IMR-90 (cell line): Measurements from ENCODE around the gene MYO1D. TPM values are rescaled to one million over a fixed set of nuclear protein-coding genes. Genes with fewer than 3 reads are reported as not detected.
A peak's percentile ranks its signal among the peaks of the same experiment; 100 is the strongest.

Experiments
- ATAC-seq: fragments of 200-7000 bp; cut with Tn5 transposase; 2 replicates; pipeline ENCODE4 v1.9.1; 2020; ENCODE audit warnings: low read depth, mild to moderate bottlenecking, moderate library complexity
- BruUV-seq: library from RNA; stranded (reverse); fragments of 400-500 nt; replicated peaks from 2 replicates; lab custom pipeline; 2021; lab: Mats Ljungman, UMichigan
- CTCF ChIA-PET: fragments of 300-600 bp; formaldehyde crosslinking; extraction: SDS; loops from one replicate; lab custom pipeline; 2021; ENCODE audit warnings: antibody characterized with exemption; lab: Yijun Ruan, JAX
- POLR2A ChIA-PET: fragments of 300-600 bp; sonication (Branson Sonifier 250); formaldehyde crosslinking; loops from one replicate; lab custom pipeline; 2022; ENCODE audit warnings: antibody characterized with exemption; ENCODE audit not compliant: unreplicated experiment; lab: Charles Lee
- DNase-seq: peaks from one replicate; pipeline ENCODE4 v3.0.0; 2013
- H2AFZ ChIP-seq: replicated peaks from 2 replicates; pipeline ENCODE3; 2013; ENCODE audit warnings: low read length, mild to moderate bottlenecking; ENCODE audit not compliant: poor library complexity
- H2AK5ac ChIP-seq: 2 replicates; pipeline ENCODE4 v1.6.1; 2013; ENCODE audit warnings: low read depth, low read length, inconsistent platforms
- H2AK9ac ChIP-seq: replicated peaks from 2 replicates; pipeline ENCODE3; 2013; ENCODE audit warnings: mild to moderate bottlenecking, low read depth, low read length, moderate library complexity; ENCODE audit not compliant: poor library complexity
- H2BK120ac ChIP-seq: 2 replicates; pipeline ENCODE4 v1.6.1; 2013; ENCODE audit warnings: low read depth, low read length, inconsistent platforms
- H2BK15ac ChIP-seq: 3 replicates; pipeline ENCODE4 v1.6.1; 2013; ENCODE audit warnings: low read depth, low read length, inconsistent platforms
- H2BK20ac ChIP-seq: 2 replicates; pipeline ENCODE4 v1.6.1; 2013; ENCODE audit warnings: low read depth, mild to moderate bottlenecking, inconsistent platforms, low read length, moderate library complexity
- H2BK5ac ChIP-seq: 2 replicates; pipeline ENCODE4 v1.6.1; 2013; ENCODE audit warnings: mild to moderate bottlenecking, low read depth, low read length, inconsistent platforms; ENCODE audit not compliant: poor library complexity, severe bottlenecking
- H3K14ac ChIP-seq: replicated peaks from 2 replicates; pipeline ENCODE4 v1.6.1; 2013; ENCODE audit warnings: low read depth, low read length, inconsistent platforms
- H3K18ac ChIP-seq: 2 replicates; pipeline ENCODE4 v1.6.1; 2013; ENCODE audit warnings: low read depth, low read length, control low read depth
- H3K23ac ChIP-seq: 2 replicates; pipeline ENCODE4 v1.6.1; 2013; ENCODE audit warnings: low read depth, low read length, inconsistent platforms
- H3K27ac ChIP-seq: 2 replicates; pipeline ENCODE4 v1.5.1; 2013; ENCODE audit warnings: mild to moderate bottlenecking, control low read depth, low read length; ENCODE audit not compliant: insufficient read depth
- H3K27me3 ChIP-seq: 2 replicates; pipeline ENCODE4 v1.6.1; 2013; ENCODE audit warnings: low read length; ENCODE audit not compliant: control insufficient read depth, insufficient read depth
- H3K36me3 ChIP-seq: 2 replicates; pipeline ENCODE4 v1.6.1; 2013; ENCODE audit warnings: low read length, mixed read lengths; ENCODE audit not compliant: control insufficient read depth, insufficient read depth
- H3K4ac ChIP-seq: 2 replicates; pipeline ENCODE4 v1.6.1; 2013; ENCODE audit warnings: low read depth, low read length, inconsistent platforms
- H3K4me1 ChIP-seq: 2 replicates; pipeline ENCODE4 v1.6.1; 2013; ENCODE audit warnings: low read length, mixed read lengths; ENCODE audit not compliant: control insufficient read depth, insufficient read depth
- H3K4me2 ChIP-seq: 2 replicates; pipeline ENCODE4 v1.6.1; 2013; ENCODE audit warnings: low read depth, mild to moderate bottlenecking, control low read depth, low read length, moderate library complexity
- H3K4me3 ChIP-seq: 2 replicates; pipeline ENCODE4 v1.5.1; 2013; ENCODE audit warnings: low read depth, mild to moderate bottlenecking, control low read depth, low read length, moderate library complexity; ENCODE audit not compliant: insufficient read depth
- H3K56ac ChIP-seq: 2 replicates; pipeline ENCODE4 v1.6.1; 2013; ENCODE audit warnings: low read length, inconsistent platforms; ENCODE audit not compliant: insufficient read depth; ENCODE audit errors: extremely low read depth
- H3K79me1 ChIP-seq, 2 experiments: 2 replicates each; pipeline ENCODE4 v1.6.1; 2013; ENCODE audit warnings: low read length in 2 of 2, inconsistent platforms in 1 of 2, low read depth in 1 of 2
- H3K9ac ChIP-seq: 2 replicates; pipeline ENCODE4 v1.6.1; 2013; ENCODE audit warnings: low read depth, low read length, control low read depth
- H3K9me1 ChIP-seq: 2 replicates; pipeline ENCODE4 v1.6.1; 2013; ENCODE audit warnings: low read length, inconsistent platforms; ENCODE audit not compliant: insufficient read depth
- H3K9me3 ChIP-seq: 2 replicates; pipeline ENCODE4 v1.6.1; 2013; ENCODE audit warnings: low read length; ENCODE audit not compliant: control insufficient read depth, insufficient read depth
- H4K20me1 ChIP-seq: 2 replicates; pipeline ENCODE4 v1.6.1; 2013; ENCODE audit warnings: low read length, inconsistent platforms; ENCODE audit not compliant: insufficient read depth
- H4K5ac ChIP-seq: 2 replicates; pipeline ENCODE4 v1.6.1; 2013; ENCODE audit warnings: mild to moderate bottlenecking, low read depth, low read length, control low read depth
- H4K8ac ChIP-seq, 2 experiments: 2 replicates each; pipeline ENCODE4 v1.6.1; 2013; ENCODE audit warnings: low read depth in 2 of 2, low read length in 2 of 2, control low read depth in 1 of 2, inconsistent platforms in 1 of 2
- H4K91ac ChIP-seq: 2 replicates; pipeline ENCODE4 v1.6.1; 2013; ENCODE audit warnings: low read depth, low read length, inconsistent platforms; ENCODE audit not compliant: insufficient read depth
- BHLHE40 ChIP-seq: fragments of 150-350 bp; IDR thresholded peaks from 2 replicates; pipeline ENCODE4 v1.6.1; 2016; ENCODE audit warnings: mild to moderate bottlenecking, low read depth, low read length
- CEBPB ChIP-seq: IDR thresholded peaks from 2 replicates; pipeline ENCODE4 v1.6.1; 2012; ENCODE audit warnings: low read depth, low read length, improper control_type of control experiment
- CHD1 ChIP-seq: IDR thresholded peaks from 2 replicates; pipeline ENCODE4 v1.6.1; 2012; ENCODE audit warnings: low read depth, low read length, improper control_type of control experiment
- CTCF ChIP-seq: conservative IDR thresholded peaks from 2 replicates; pipeline ENCODE4 v1.5.1; 2012; ENCODE audit warnings: mild to moderate bottlenecking, low read depth, low read length, improper control_type of control experiment
- FOS ChIP-seq: fragments of 150-350 bp; IDR thresholded peaks from 2 replicates; pipeline ENCODE4 v1.6.1; 2016; ENCODE audit warnings: low read depth, low read length
- MXI1 ChIP-seq: IDR thresholded peaks from 2 replicates; pipeline ENCODE4 v1.6.1; 2012; ENCODE audit warnings: low read depth, mild to moderate bottlenecking, low read length, moderate library complexity, borderline replicate concordance
- NFE2L2 ChIP-seq: fragments of 150-350 bp; IDR thresholded peaks from 2 replicates; pipeline ENCODE4 v1.6.1; 2016; ENCODE audit warnings: low read depth, mild to moderate bottlenecking, low read length
- POLR2A ChIP-seq: IDR thresholded peaks from 2 replicates; pipeline ENCODE4 v1.6.1; 2012; ENCODE audit warnings: mild to moderate bottlenecking, low read depth, low read length
- RAD21 ChIP-seq: IDR thresholded peaks from 2 replicates; pipeline ENCODE4 v1.6.1; 2012; ENCODE audit warnings: low read length, improper control_type of control experiment
- RFX5 ChIP-seq: IDR thresholded peaks from 2 replicates; pipeline ENCODE4 v1.8.0; 2012; ENCODE audit warnings: low read depth, mild to moderate bottlenecking, low read length, moderate library complexity
- SMC3 ChIP-seq: fragments of 150-350 bp; IDR thresholded peaks from 2 replicates; pipeline ENCODE4 v1.6.1; 2016; ENCODE audit warnings: low read depth, mild to moderate bottlenecking, antibody characterized with exemption, low read length, moderate library complexity
- USF2 ChIP-seq: fragments of 150-350 bp; IDR thresholded peaks from 2 replicates; pipeline ENCODE4 v1.6.1; 2017; ENCODE audit warnings: mild to moderate bottlenecking, antibody characterized with exemption, low read length, low read depth
- whole genome bisulfite sequencing, 2 experiments: methylation state at CpG; one replicate each; pipeline versions ENCODE4 v1.1.5 to v1.1.7; 2013; ENCODE audit warnings: missing lambda C conversion rate in 2 of 2; ENCODE audit not compliant: insufficient read length in 1 of 2; ENCODE audit errors: extremely low coverage in 2 of 2; 5-methylcytosine and 5-hydroxymethylcytosine counted together
- dilution Hi-C: fragments of 300-500 bp; cut with HindIII; formaldehyde crosslinking; loops from one replicate; pipeline ENCODE4 v1.14.3; 2018; ENCODE audit warnings: low sequenced_read_pairs; ENCODE audit not compliant: unreplicated experiment
- in situ Hi-C: fragments of 300-500 bp; cut with MboI; formaldehyde crosslinking; loops from 3 replicates; pipeline ENCODE4 v1.14.3; 2019; ENCODE audit warnings: low sequenced_read_pairs, inconsistent platforms, mixed read lengths
- intact Hi-C: fragments of 100-400 bp; cut with micrococcal nuclease; formaldehyde crosslinking; loops from 2 replicates; pipeline ENCODE4 v1.10.0; 2022
- polyA plus RNA-seq, 3 experiments: library from polyadenylated mRNA; depleted of rRNA; stranded (reverse); fragments of >200 nt; gene quantifications; 2 replicates each; pipeline ENCODE4 v1.2.3, GENCODE V29; 2012; ENCODE audit warnings: low replicate concordance in 1 of 3
- total RNA-seq: library from RNA; depleted of rRNA; stranded (reverse); fragments of >200 nt; gene quantifications from 2 replicates; pipeline ENCODE4 v1.2.3, GENCODE V29; 2012

MYO1D gene
- total and polyA plus RNA-seq, 2 of the 4 experiments (the other 2 are of a cell fraction): 0.63 to 0.90 TPM

- H3K36me3 ChIP-seq: peaks cover 2% of the 10 kb centered on the region; the same call in 1 of the 2 replicates
- H3K27me3 ChIP-seq: no peaks in the 10 kb centered on the region
- H3K4ac ChIP-seq: no peak overlapping the region
- intact Hi-C loops (no loop called here), dilution Hi-C loops (no loop called here), in situ Hi-C loops (loop anchor here (25.0 kb wide), 1 partner anchor 268 kb away; no protein-coding TSS in a partner anchor)
- peaks cover 10% of the 10 kb centered on the region for H3K9me1 ChIP-seq
- H3K79me1 ChIP-seq: no peaks in the 10 kb centered on the region; a peak in 1 of 4 replicates
- ChIA-PET POLR2A (interaction anchor here (0.6 kb wide), 1 partner anchor 71 kb away, joined by 4 read pairs; no protein-coding TSS in a partner anchor), CTCF (interaction anchor here (0.5 to 0.7 kb wide), 3 partner anchors 30 to 131 kb away, joined by 3 to 4 read pairs (median 3); no protein-coding TSS in a partner anchor)
- 87% methylated on average over 18 of the region's 34 CpGs; no CpG with 5 or more reads in 1 of the 2 experiments for WGBS, 2 experiments
- no peak overlapping the region for H4K8ac ChIP-seq
- H3K18ac ChIP-seq: no peak overlapping the region
- H3K9ac ChIP-seq: no peak overlapping the region
- TF ChIP-seq CTCF (no peak), BHLHE40 (no peak), CEBPB (no peak), FOS (no peak), RFX5 (no peak), USF2 (no peak), RAD21 (no peak), POLR2A (no peak), NFE2L2 (no peak), SMC3 (no peak), CHD1 (no peak), MXI1 (no peak)
- BruUV-seq: no TSS peak
- peaks cover 4% of the 10 kb centered on the region; the same call in 1 of the 2 replicates for H4K20me1 ChIP-seq
- H3K23ac ChIP-seq: no peak overlapping the region
- H3K4me3 ChIP-seq: no peak overlapping the region
- DNase-seq: no peak
- no peak overlapping the region for H2AK5ac ChIP-seq
- H4K5ac ChIP-seq: no peak overlapping the region
- H3K56ac ChIP-seq: no peak overlapping the region
- H3K9me3 ChIP-seq: no peaks in the 10 kb centered on the region
- no peak overlapping the region for H2AK9ac ChIP-seq
- no peak overlapping the region for H3K27ac ChIP-seq
- no peak overlapping the region for H2BK120ac ChIP-seq
- H2BK15ac ChIP-seq: no peak overlapping the region; the same call in 2 of the 3 replicates
- no peak overlapping the region for H2BK20ac ChIP-seq
- no peak overlapping the region for H3K14ac ChIP-seq
- peaks cover 6% of the 10 kb centered on the region for H3K4me1 ChIP-seq
- no peak overlapping the region for H4K91ac ChIP-seq
- no peak overlapping the region for H3K4me2 ChIP-seq
- H2BK5ac ChIP-seq: no peak overlapping the region
- peak overlapping the region; percentile 46 for H2AFZ ChIP-seq
- ATAC-seq: no peak
Measured at GRCh38 chr17:32494621-32495358, 382.1 kb downstream of the MYO1D start.
